ENCODE measurements around the gene GH1.
"Not testable (repeated sequence)": the region's sequence is repeated elsewhere in the genome, so short reads cannot be mapped to it uniquely, and the experiment has no call there.

DNA sequence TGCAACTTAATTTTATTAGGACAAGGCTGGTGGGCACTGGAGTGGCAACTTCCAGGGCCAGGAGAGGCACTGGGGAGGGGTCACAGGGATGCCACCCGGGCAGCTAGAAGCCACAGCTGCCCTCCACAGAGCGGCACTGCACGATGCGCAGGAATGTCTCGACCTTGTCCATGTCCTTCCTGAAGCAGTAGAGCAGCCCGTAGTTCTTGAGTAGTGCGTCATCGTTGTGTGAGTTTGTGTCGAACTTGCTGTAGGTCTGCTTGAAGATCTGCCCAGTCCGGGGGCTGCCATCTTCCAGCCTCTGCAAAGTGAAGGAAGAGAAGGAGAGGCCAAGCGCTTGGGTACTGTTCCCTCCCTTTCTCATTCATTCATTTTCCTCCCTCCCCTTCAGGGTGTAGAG is 1.4 kb downstream of the GH1 start:
- TF ChIP-seq, protein P1, sequence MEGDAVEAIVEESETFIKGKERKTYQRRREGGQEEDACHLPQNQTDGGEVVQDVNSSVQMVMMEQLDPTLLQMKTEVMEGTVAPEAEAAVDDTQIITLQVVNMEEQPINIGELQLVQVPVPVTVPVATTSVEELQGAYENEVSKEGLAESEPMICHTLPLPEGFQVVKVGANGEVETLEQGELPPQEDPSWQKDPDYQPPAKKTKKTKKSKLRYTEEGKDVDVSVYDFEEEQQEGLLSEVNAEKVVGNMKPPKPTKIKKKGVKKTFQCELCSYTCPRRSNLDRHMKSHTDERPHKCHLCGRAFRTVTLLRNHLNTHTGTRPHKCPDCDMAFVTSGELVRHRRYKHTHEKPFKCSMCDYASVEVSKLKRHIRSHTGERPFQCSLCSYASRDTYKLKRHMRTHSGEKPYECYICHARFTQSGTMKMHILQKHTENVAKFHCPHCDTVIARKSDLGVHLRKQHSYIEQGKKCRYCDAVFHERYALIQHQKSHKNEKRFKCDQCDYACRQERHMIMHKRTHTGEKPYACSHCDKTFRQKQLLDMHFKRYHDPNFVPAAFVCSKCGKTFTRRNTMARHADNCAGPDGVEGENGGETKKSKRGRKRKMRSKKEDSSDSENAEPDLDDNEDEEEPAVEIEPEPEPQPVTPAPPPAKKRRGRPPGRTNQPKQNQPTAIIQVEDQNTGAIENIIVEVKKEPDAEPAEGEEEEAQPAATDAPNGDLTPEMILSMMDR (IDR thresholded peaks at IDR 0.05; ENCODE audit: low read depth, low read length, poor library complexity, severe bottlenecking), result not testable (repeated sequence)
- TF ChIP-seq EZH2phosphoT487 (IDR thresholded peaks at IDR 0.05; ENCODE audit: borderline replicate concordance, low read length), result not testable (repeated sequence)
